ENCODE measurements around the gene NAV2. TPM values are rescaled to one million over a fixed set of nuclear protein-coding genes. Genes with fewer than 3 reads are reported as not detected.
"Not testable (repeated sequence)": the region's sequence is repeated elsewhere in the genome, so short reads cannot be mapped to it uniquely, and the experiment has no call there.

NAV2 gene
- polyA plus RNA-seq, 1 donor: 8.1 TPM

DNA sequence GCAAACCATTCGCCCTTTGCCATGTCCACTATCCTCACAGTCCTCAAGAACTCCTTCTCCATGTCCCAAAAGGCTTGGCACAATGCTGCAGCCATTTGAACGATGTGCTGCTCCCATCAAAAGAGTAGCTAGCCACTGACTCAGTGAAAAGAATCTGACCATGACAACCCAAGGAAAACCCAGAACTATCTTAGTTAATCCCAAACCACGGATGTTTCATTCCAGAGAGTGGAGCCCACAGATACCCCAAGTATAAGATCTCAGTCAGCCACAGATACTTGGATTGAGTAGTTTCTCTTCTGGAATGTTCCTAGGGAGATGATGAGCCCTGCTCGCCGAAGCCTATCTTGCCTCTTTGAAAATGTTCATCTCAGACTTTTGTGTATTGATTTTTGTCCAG is 176.9 kb downstream of the NAV2 start:
- no peak overlapping the region for H3K4me3 ChIP-seq (ENCODE audit: low read length)
- no peaks in the 10 kb centered on the region for H3K4me1 ChIP-seq (ENCODE audit: control insufficient read depth, insufficient read depth, low read length)
- no peak for DNase-seq
- H3K36me3 ChIP-seq (ENCODE audit: control insufficient read depth, insufficient read depth, low read length): no peaks in the 10 kb centered on the region
- no peak overlapping the region for H3K27ac ChIP-seq (ENCODE audit: low read length)
- no peaks in the 10 kb centered on the region for H3K9me3 ChIP-seq (ENCODE audit: control insufficient read depth, low read depth, low read length)
- WGBS (ENCODE audit: insufficient coverage, low lambda C conversion rate): 100% methylated on average over 2 of the region's 5 CpGs
- no peaks in the 10 kb centered on the region for H3K27me3 ChIP-seq (ENCODE audit: control insufficient read depth, insufficient read depth, low read length)

DNA sequence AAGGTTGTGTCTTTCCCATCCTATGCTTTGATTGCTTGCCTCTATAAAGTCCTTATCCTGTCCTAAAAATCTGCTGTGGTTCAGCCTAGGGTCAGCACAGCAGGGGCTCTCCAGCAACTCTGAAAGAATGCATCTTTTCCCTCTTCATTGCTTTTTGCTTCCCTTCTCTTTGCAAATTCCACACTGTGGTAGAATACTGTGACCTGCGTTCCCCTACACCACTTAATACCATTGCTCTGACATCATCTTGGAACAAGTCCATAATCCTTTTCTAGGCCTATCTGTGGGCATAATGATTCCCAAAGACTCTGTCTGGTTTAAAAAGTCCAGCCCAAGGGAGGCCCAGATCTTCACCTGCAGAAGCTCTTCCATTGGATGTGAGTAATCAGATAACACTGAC is 177.7 kb downstream of the NAV2 start:
- DNase-seq: peak; percentile 18 to 43
- H3K27me3 ChIP-seq (ENCODE audit: control insufficient read depth, insufficient read depth, low read length): no peaks in the 10 kb centered on the region
- no peaks in the 10 kb centered on the region for H3K4me1 ChIP-seq (ENCODE audit: control insufficient read depth, insufficient read depth, low read length)
- no peak overlapping the region for H3K27ac ChIP-seq (ENCODE audit: low read length)
- H3K9me3 ChIP-seq (ENCODE audit: control insufficient read depth, low read depth, low read length): no peaks in the 10 kb centered on the region
- no peak overlapping the region for H3K4me3 ChIP-seq (ENCODE audit: low read length)
- WGBS (ENCODE audit: insufficient coverage, low lambda C conversion rate): no CpG with 5 or more reads among the region's 1 CpG
- no peaks in the 10 kb centered on the region for H3K36me3 ChIP-seq (ENCODE audit: control insufficient read depth, insufficient read depth, low read length)

DNA sequence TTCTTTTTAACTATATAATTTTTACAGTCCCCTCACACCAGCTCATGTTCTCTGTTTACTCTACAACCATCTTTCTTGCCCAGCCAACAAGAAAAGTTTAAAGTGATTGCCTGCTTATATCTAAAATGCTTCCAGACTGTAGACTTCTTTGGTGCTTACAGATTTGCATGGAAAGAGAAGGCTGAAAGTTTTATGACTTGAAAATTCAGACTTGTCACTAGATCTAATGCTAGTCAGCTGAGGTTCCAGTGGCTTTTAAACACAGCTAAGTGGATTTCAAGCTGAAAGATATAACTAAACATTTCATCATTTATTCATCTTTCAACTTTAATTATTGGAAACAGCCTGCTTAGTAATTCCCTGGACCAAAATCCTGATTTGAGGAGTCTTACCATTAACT is 178.4 kb downstream of the NAV2 start:
- no peak for DNase-seq
- Histone ChIP-seq H3K27me3 (ENCODE audit: control insufficient read depth, insufficient read depth, low read length) (no peaks in the 10 kb centered on the region), H3K36me3 (ENCODE audit: control insufficient read depth, insufficient read depth, low read length) (no peaks in the 10 kb centered on the region), H3K27ac (ENCODE audit: low read length) (no peak overlapping the region), H3K4me1 (ENCODE audit: control insufficient read depth, insufficient read depth, low read length) (peaks cover 4% of the 10 kb centered on the region), H3K9me3 (ENCODE audit: control insufficient read depth, low read depth, low read length) (no peaks in the 10 kb centered on the region), H3K4me3 (ENCODE audit: low read length) (no peak overlapping the region)

DNA sequence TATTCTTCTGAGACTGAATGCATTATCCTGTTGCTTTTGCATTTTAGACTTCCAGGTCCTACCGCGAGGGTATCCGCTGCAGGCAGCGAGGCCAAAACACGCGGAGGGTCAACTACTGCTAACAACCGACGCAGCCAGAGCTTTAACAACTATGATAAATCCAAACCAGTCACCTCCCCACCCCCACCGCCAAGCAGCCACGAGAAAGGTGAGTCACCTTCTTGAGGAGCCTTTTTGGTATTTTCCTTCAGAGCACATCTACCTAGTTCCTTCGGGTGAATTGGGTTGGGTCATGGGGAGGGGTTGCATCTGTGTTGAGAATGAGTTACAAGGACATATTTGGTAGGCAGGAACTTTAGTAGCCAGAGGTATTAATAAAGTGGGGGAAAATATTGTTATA is 179.8 kb downstream of the NAV2 start:
- no peak overlapping the region for H3K27ac ChIP-seq (ENCODE audit: low read length)
- DNase-seq: no peak
- WGBS (ENCODE audit: insufficient coverage, low lambda C conversion rate): no CpG with 5 or more reads among the region's 11 CpGs

DNA sequence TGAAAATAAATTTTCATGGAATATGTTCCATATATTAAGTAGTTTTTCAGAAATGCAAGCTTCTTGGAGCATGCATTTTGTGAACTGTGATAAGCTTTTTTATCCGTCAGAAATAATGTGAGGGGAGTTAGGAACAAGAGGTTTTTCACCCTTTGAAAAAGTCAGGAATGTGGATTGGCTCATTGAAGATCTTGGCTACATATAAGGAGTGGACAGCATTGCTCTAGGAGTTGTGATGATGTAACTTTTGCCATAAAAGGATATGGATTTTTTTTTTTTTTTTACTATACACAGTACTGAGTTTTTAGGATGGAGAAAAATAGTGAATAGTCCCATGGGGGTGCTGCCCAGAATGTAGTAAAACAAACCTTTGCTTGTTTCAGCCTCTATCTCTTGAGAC is 180.2 kb downstream of the NAV2 start:
- H3K27ac ChIP-seq (ENCODE audit: low read length): no peak overlapping the region
- no peak for DNase-seq
- H3K4me3 ChIP-seq (ENCODE audit: low read length): no peak overlapping the region
- H3K9me3 ChIP-seq (ENCODE audit: control insufficient read depth, low read depth, low read length): no peaks in the 10 kb centered on the region
- WGBS (ENCODE audit: insufficient coverage, low lambda C conversion rate): 100% methylated on average over 1 of the region's 1 CpG
- H3K27me3 ChIP-seq (ENCODE audit: control insufficient read depth, insufficient read depth, low read length): no peaks in the 10 kb centered on the region
- peaks cover 4% of the 10 kb centered on the region for H3K4me1 ChIP-seq (ENCODE audit: control insufficient read depth, insufficient read depth, low read length)
- no peaks in the 10 kb centered on the region for H3K36me3 ChIP-seq (ENCODE audit: control insufficient read depth, insufficient read depth, low read length)

More for the DNA sequence above, 179.8 kb downstream of the NAV2 start:
- Histone ChIP-seq H3K27me3 (ENCODE audit: control insufficient read depth, insufficient read depth, low read length) (no peaks in the 10 kb centered on the region), H3K36me3 (ENCODE audit: control insufficient read depth, insufficient read depth, low read length) (no peaks in the 10 kb centered on the region), H3K9me3 (ENCODE audit: control insufficient read depth, low read depth, low read length) (no peaks in the 10 kb centered on the region), H3K4me3 (ENCODE audit: low read length) (no peak overlapping the region), H3K4me1 (ENCODE audit: control insufficient read depth, insufficient read depth, low read length) (peaks cover 4% of the 10 kb centered on the region)

DNA sequence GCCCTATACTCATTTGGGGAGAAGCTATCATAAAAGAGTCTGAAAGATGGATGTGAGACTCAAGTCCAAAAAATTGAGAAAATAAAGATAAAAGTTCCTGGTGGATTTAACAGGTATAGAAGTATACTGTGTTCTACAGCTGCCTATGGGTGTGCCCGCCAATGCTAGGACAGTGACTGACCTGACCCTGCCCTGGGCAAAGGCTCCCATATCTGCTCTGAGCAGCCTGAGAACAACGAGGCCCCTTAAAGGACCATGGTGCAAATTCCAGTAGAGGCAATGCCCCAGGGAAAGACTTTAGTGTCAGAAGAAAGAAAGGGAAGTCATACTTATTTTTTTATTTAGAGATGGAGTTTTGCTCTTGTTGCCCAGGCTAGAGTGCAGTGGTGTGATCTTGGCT is 181.8 kb downstream of the NAV2 start:
- no peak overlapping the region for H3K27ac ChIP-seq (ENCODE audit: low read length)
- 80% methylated on average over 1 of the region's 2 CpGs for WGBS (ENCODE audit: insufficient coverage, low lambda C conversion rate)

DNA sequence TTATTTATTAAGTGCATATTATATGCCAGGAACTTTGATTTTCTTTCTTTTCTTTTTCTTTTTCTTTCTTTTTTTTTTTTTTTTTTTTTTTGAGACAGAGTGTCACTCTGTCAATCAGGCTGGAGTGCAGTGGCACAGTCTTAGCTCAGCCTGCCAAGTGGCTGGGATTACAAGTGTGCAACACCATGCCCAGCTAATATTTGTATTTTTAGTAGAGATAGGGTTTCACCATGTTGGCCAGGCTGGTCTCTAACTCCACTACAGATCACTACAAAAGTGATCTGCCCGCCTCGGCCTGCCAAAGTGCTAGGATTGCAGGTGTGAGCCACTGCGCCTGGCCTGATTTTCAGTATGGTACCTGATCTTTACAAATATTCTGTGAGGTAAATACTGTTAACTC is 182.4 kb downstream of the NAV2 start:
- not testable (repeated sequence) for H3K4me1 ChIP-seq (ENCODE audit: control insufficient read depth, insufficient read depth, low read length); DNase-seq; H3K4me3 ChIP-seq (ENCODE audit: low read length); H3K36me3 ChIP-seq (ENCODE audit: control insufficient read depth, insufficient read depth, low read length); H3K27me3 ChIP-seq (ENCODE audit: control insufficient read depth, insufficient read depth, low read length); H3K9me3 ChIP-seq (ENCODE audit: control insufficient read depth, low read depth, low read length)
- peak overlapping the region; percentile 52 for H3K27ac ChIP-seq (ENCODE audit: low read length)
- WGBS (ENCODE audit: insufficient coverage, low lambda C conversion rate): no CpG with 5 or more reads among the region's 3 CpGs

More for the DNA sequence above, 181.8 kb downstream of the NAV2 start:
- DNase-seq: peak; percentile 67 to 80
- H3K27me3 ChIP-seq (ENCODE audit: control insufficient read depth, insufficient read depth, low read length): no peaks in the 10 kb centered on the region
- peaks cover 4% of the 10 kb centered on the region for H3K4me1 ChIP-seq (ENCODE audit: control insufficient read depth, insufficient read depth, low read length)
- no peak overlapping the region for H3K4me3 ChIP-seq (ENCODE audit: low read length)
- H3K9me3 ChIP-seq (ENCODE audit: control insufficient read depth, low read depth, low read length): no peaks in the 10 kb centered on the region
- H3K36me3 ChIP-seq (ENCODE audit: control insufficient read depth, insufficient read depth, low read length): no peaks in the 10 kb centered on the region

DNA sequence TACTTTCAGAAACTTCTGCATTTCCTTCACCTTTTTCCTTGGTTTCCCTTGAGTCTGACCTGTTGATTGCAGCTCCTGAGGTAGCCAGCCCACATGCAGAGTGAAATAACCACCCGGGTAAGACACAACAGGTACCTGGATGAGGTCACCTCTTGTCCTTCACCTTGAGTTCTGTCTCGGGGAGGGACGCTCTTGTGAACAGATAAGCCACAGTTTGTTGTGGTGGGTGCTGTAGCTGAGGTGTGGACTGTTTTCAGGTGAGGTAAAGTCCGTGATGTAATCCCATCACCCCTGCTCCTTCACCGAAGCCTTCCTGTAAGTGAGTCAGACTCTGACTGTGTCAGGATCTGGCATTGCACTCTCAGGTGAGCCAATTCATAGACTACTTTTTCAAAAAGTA is 183.1 kb downstream of the NAV2 start:
- Histone ChIP-seq H3K4me3 (ENCODE audit: low read length) (no peak overlapping the region), H3K27me3 (ENCODE audit: control insufficient read depth, insufficient read depth, low read length) (no peaks in the 10 kb centered on the region), H3K9me3 (ENCODE audit: control insufficient read depth, low read depth, low read length) (no peaks in the 10 kb centered on the region), H3K36me3 (ENCODE audit: control insufficient read depth, insufficient read depth, low read length) (no peaks in the 10 kb centered on the region), H3K27ac (ENCODE audit: low read length) (peak overlapping the region; percentile 52), H3K4me1 (ENCODE audit: control insufficient read depth, insufficient read depth, low read length) (peaks cover 4% of the 10 kb centered on the region)
- no CpG with 5 or more reads among the region's 5 CpGs for WGBS (ENCODE audit: insufficient coverage, low lambda C conversion rate)
- peak; percentile 75 to 79 for DNase-seq

DNA sequence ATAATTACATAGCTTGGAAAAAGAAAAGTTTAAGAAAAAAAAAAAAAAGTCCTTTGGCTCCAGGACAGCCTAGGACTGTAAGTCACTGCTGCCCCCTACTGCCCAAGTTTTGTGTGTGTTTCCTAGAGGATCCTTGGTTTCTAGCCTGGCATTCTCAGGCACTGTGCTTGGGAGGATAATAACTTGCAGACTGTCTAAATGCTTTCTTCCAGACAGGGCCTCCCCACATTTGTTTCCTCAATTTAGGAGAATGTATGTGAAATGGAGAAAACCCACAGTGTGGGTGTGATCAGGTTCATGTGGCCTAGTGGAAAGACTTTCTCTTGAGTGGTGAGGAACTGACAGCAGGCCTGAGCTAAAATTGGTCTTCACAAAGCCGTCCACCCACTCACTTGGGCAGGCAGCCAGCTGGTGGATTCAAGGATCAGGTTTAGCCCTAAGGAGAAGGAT is 191.0 kb downstream of the NAV2 start:
- no peaks in the 10 kb centered on the region for H3K27me3 ChIP-seq (ENCODE audit: control insufficient read depth, insufficient read depth, low read length)
- no peaks in the 10 kb centered on the region for H3K36me3 ChIP-seq (ENCODE audit: control insufficient read depth, insufficient read depth, low read length)
- peaks cover 2% of the 10 kb centered on the region for H3K4me1 ChIP-seq (ENCODE audit: control insufficient read depth, insufficient read depth, low read length)
- no peak overlapping the region for H3K27ac ChIP-seq (ENCODE audit: low read length)
- WGBS (ENCODE audit: insufficient coverage, low lambda C conversion rate): no CpG with 5 or more reads among the region's 1 CpG
- no peaks in the 10 kb centered on the region for H3K9me3 ChIP-seq (ENCODE audit: control insufficient read depth, low read depth, low read length)
- no peak overlapping the region for H3K4me3 ChIP-seq (ENCODE audit: low read length)
- peak; percentile 65 to 71 for DNase-seq

DNA sequence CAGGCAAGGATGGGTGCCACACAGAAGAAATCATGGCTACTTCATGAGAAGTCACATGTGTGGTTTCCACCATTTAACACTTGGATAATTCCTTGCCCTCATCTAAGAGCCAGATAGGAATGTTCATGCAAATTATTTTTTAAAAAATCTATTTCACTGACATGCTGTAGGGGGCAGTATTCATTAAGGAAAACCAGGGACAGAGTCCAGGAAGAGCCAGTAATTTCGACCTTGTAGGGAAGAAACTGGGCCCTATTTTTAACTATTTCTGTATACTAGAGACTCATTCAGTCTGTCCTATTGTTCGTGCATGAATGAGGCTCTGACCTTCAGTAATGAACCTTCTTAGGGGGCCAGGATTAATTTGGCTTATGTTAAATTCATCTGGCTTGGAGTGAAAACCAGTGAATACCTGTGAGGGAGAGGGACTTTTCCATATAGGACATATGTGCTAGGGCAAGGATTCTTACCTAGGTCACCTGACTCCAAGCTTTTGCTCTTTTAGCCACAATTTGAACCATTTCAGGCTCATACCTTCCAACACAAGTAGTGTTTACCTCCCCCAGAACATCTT is 192.7 kb downstream of the NAV2 start:
- no CpG with 5 or more reads among the region's 2 CpGs for WGBS (ENCODE audit: insufficient coverage, low lambda C conversion rate)
- Histone ChIP-seq H3K9me3 (ENCODE audit: control insufficient read depth, low read depth, low read length) (no peaks in the 10 kb centered on the region), H3K4me3 (ENCODE audit: low read length) (no peak overlapping the region), H3K4me1 (ENCODE audit: control insufficient read depth, insufficient read depth, low read length) (peaks cover 2% of the 10 kb centered on the region), H3K36me3 (ENCODE audit: control insufficient read depth, insufficient read depth, low read length) (no peaks in the 10 kb centered on the region), H3K27me3 (ENCODE audit: control insufficient read depth, insufficient read depth, low read length) (no peaks in the 10 kb centered on the region), H3K27ac (ENCODE audit: low read length) (no peak overlapping the region)
- peak; percentile 15 to 40 for DNase-seq

DNA sequence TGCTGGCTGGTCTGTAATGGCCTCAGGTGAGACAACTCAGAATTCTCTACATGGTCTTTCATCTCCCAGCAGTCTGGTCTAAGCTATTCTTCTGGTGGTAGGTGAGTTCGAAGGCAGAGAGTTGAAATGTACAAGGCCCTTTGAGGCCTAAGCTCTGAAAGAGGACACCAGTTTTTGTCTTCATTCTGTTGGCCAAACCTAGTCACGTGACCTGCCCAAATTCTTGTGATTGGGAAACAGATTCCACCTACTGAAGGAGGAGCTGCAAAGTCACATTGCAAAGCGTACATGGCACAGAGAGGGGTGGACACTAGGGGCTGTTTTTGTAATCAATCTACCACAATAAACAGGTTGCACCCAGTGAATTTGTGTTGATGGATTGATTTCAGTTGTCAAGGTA is 193.5 kb downstream of the NAV2 start:
- no peak overlapping the region for H3K4me3 ChIP-seq (ENCODE audit: low read length)
- H3K27me3 ChIP-seq (ENCODE audit: control insufficient read depth, insufficient read depth, low read length): no peaks in the 10 kb centered on the region
- no peak overlapping the region for H3K27ac ChIP-seq (ENCODE audit: low read length)
- WGBS (ENCODE audit: insufficient coverage, low lambda C conversion rate): no CpG with 5 or more reads among the region's 3 CpGs
- no peaks in the 10 kb centered on the region for H3K9me3 ChIP-seq (ENCODE audit: control insufficient read depth, low read depth, low read length)
- DNase-seq: no peak
- H3K4me1 ChIP-seq (ENCODE audit: control insufficient read depth, insufficient read depth, low read length): peaks cover 2% of the 10 kb centered on the region
- H3K36me3 ChIP-seq (ENCODE audit: control insufficient read depth, insufficient read depth, low read length): no peaks in the 10 kb centered on the region
